ENCODE results near the gene GOSR2.

- no peak for TF ChIP-seq EZH2 (IDR thresholded peaks at IDR 0.05; ENCODE audit: insufficient read depth, poor library complexity, severe bottlenecking)
- no peak for TF ChIP-seq EZH2phosphoT487 (IDR thresholded peaks at IDR 0.05; ENCODE audit: insufficient read depth, low read depth)
Observed at GRCh38 chr17:46882666-46883065, 40.3 kb upstream of the GOSR2 start.

All from GM23248 (cell line).